ENCODE results near the gene PHLPP1. TPM values are rescaled to one million over a fixed set of nuclear protein-coding genes. Genes with fewer than 3 reads are reported as not detected.

Gene PHLPP1
- total RNA-seq, 1 experiment from 2014 or later = 39.9 TPM

GRCh38 chr18:62839874-62840713 is 124.8 kb downstream of the PHLPP1 start:
- Histone ChIP-seq H2AFZ (ENCODE audit: low read length) (no peak overlapping the region), H3K27ac (ENCODE audit: insufficient read length, low read depth, low read length) (peak overlapping the region; percentile 78), H3K9ac (ENCODE audit: extremely low read depth, insufficient read length, low read length) (no peak overlapping the region), H3K4me2 (ENCODE audit: insufficient read depth, insufficient read length, low read length) (peak overlapping the region; percentile 30), H4K91ac (ENCODE audit: insufficient read length, low read depth, low read length) (no peak overlapping the region), H3K23me2 (ENCODE audit: insufficient read length, low read depth, low read length, poor library complexity, severe bottlenecking) (no peaks in the 10 kb centered on the region), H3K27me3 (ENCODE audit: insufficient read depth, low read length) (no peaks in the 10 kb centered on the region), H2BK15ac (ENCODE audit: low read depth, low read length) (no peak overlapping the region), H3K56ac (ENCODE audit: insufficient read length, low read depth, low read length) (no peak overlapping the region), H3K9me3 (ENCODE audit: control insufficient read depth, low read depth, low read length) (no peaks in the 10 kb centered on the region), H3K23ac (ENCODE audit: insufficient read length, low read depth, low read length) (no peak overlapping the region), H2BK5ac (ENCODE audit: insufficient read length, low read length) (no peak overlapping the region), H3K79me2 (ENCODE audit: insufficient read depth, low read length) (peaks cover 12% of the 10 kb centered on the region; the same call in 1 of the 2 replicates), H3K79me1 (ENCODE audit: insufficient read depth, low read depth, low read length, poor library complexity, severe bottlenecking) (peaks cover 8% of the 10 kb centered on the region), H2BK120ac (ENCODE audit: low read depth, low read length, poor library complexity, severe bottlenecking) (no peak overlapping the region), H2AK5ac (ENCODE audit: insufficient read length, low read length) (no peak overlapping the region), H3K14ac (ENCODE audit: insufficient read depth, low read length) (no peak overlapping the region), H4K5ac (ENCODE audit: insufficient read length, low read depth, low read length) (no peak overlapping the region), H3K4ac (ENCODE audit: low read depth, low read length) (no peak overlapping the region), H2BK20ac (ENCODE audit: low read depth, low read length, poor library complexity, severe bottlenecking) (no peak overlapping the region), H4K20me1 (ENCODE audit: control insufficient read depth, insufficient read depth, insufficient read length) (no peaks in the 10 kb centered on the region), H3T11ph (ENCODE audit: low read length) (no peak overlapping the region), H4K8ac (replicated peaks; ENCODE audit: insufficient read length, low read depth, low read length) (no peak overlapping the region), H3K4me1 (ENCODE audit: insufficient read depth, low read length) (peaks cover 8% of the 10 kb centered on the region), H3K18ac (ENCODE audit: insufficient read length, low read depth, low read length) (no peak overlapping the region), H2BK12ac (ENCODE audit: insufficient read length, low read depth, low read length) (no peak overlapping the region)
- Mint-ChIP-seq H3K9me3 (no peaks in the 10 kb centered on the region), H3K4me3 (peak overlapping the region; percentile 31 to 55; a peak in 4 of 5 replicates), H3K4me1 (peaks cover 45 to 52% of the 10 kb centered on the region in 2 experiments), H3K27ac (peak overlapping the region; percentile 95 to 98 (median 95); a peak in 6 of 7 replicates), H3K27me3 (ENCODE audit: low read depth) (no peaks in the 10 kb centered on the region), H3K36me3 (ENCODE audit: insufficient read depth in 1 of 3, low read depth in 3 of 3) (peaks cover 9 to 10% (median 10%) of the 10 kb centered on the region in 3 experiments; a peak in 5 of 7 replicates)
- WGBS (ENCODE audit: extremely low coverage, insufficient read length, low lambda C conversion rate) = no CpG with 5 or more reads among the region's 2 CpGs
- DNase-seq = no peak
- TF ChIP-seq CTCF (conservative IDR thresholded peaks at IDR 0.05) = no peak

Measured in H9 (cell line).